Mesodermal cell (in vitro differentiated cells): ENCODE results near the gene EDC3.

ENCODE experiments used
- H3K27ac ChIP-seq: 2 replicates; pipeline ENCODE4 v1.7.0; 2013; ENCODE audit warnings: mild to moderate bottlenecking, low read depth, low read length, moderate library complexity; ENCODE audit not compliant: severe bottlenecking
- H3K36me3 ChIP-seq: 2 replicates; pipeline ENCODE4 v1.7.1; 2013; ENCODE audit warnings: mild to moderate bottlenecking, low read length, moderate library complexity; ENCODE audit not compliant: control insufficient read depth, insufficient read depth
- H3K4me1 ChIP-seq: one replicate; pipeline ENCODE4 v1.7.1; 2013; ENCODE audit warnings: mild to moderate bottlenecking, low read length; ENCODE audit not compliant: insufficient read depth, control insufficient read depth, poor library complexity, severe bottlenecking
- H3K4me3 ChIP-seq: 2 replicates; pipeline ENCODE4 v1.7.0; 2013; ENCODE audit warnings: low read length, control low read depth, mild to moderate bottlenecking; ENCODE audit not compliant: insufficient read depth, poor library complexity, severe bottlenecking; ENCODE audit errors: extremely low read depth
- H3K9me3 ChIP-seq: 2 replicates; pipeline ENCODE4 v1.7.1; 2013; ENCODE audit warnings: mild to moderate bottlenecking, low read length, moderate library complexity; ENCODE audit not compliant: control insufficient read depth
- WGBS, 2 experiments: methylation state at CpG; one replicate each; pipeline ENCODE4 v1.1.5; 2013; ENCODE audit warnings: missing lambda C conversion rate in 2 of 2; ENCODE audit not compliant: insufficient coverage in 2 of 2; 5-methylcytosine and 5-hydroxymethylcytosine counted together

The EDC3 gene

GRCh38 chr15:74595271-74595670 lies 100.6 kb downstream of the EDC3 start:
- WGBS, 2 experiments, result 91 to 97% methylated on average over 3 to 4 of the region's 5 CpGs
- Histone ChIP-seq H3K27ac (no peak overlapping the region), H3K36me3 (peaks cover 77% of the 10 kb centered on the region), H3K4me3 (no peak overlapping the region), H3K9me3 (no peaks in the 10 kb centered on the region), H3K4me1 (no peaks in the 10 kb centered on the region)

- Histone ChIP-seq H3K4me1 (peaks cover 7% of the 10 kb centered on the region), H3K27ac (no peak overlapping the region), H3K36me3 (peaks cover 84% of the 10 kb centered on the region), H3K4me3 (no peak overlapping the region), H3K9me3 (no peaks in the 10 kb centered on the region)
- 93 to 100% methylated on average over 2 to 3 of the region's 4 CpGs for WGBS, 2 experiments
These were observed 101.4 kb downstream of the EDC3 start for GRCh38 chr15:74594455-74594854.

GRCh38 chr15:74593122-74593521 lies 102.7 kb downstream of the EDC3 start:
- H3K4me1 ChIP-seq, result peaks cover 19% of the 10 kb centered on the region
- peaks cover 74% of the 10 kb centered on the region for H3K36me3 ChIP-seq
- H3K27ac ChIP-seq, result no peak overlapping the region
- H3K9me3 ChIP-seq, result no peaks in the 10 kb centered on the region
- WGBS, 2 experiments, result 94 to 100% methylated on average over 3 of the region's 7 CpGs
- H3K4me3 ChIP-seq, result no peak overlapping the region

- Histone ChIP-seq H3K4me3 (no peak overlapping the region), H3K9me3 (no peaks in the 10 kb centered on the region), H3K4me1 (peaks cover 28% of the 10 kb centered on the region), H3K27ac (no peak overlapping the region), H3K36me3 (peaks cover 74% of the 10 kb centered on the region)
- 83 to 100% methylated on average over 1 of the region's 3 CpGs for WGBS, 2 experiments
These were observed 103.6 kb downstream of the EDC3 start for GRCh38 chr15:74592222-74592621.

GRCh38 chr15:74589826-74590225 lies 106.0 kb downstream of the EDC3 start:
- WGBS, 2 experiments, result no CpG with 5 or more reads among the region's 6 CpGs
- peaks cover 34% of the 10 kb centered on the region for H3K4me1 ChIP-seq
- H3K4me3 ChIP-seq, result no peak overlapping the region
- peaks cover 85% of the 10 kb centered on the region for H3K36me3 ChIP-seq
- H3K27ac ChIP-seq, result peak overlapping the region; percentile 84
- H3K9me3 ChIP-seq, result no peaks in the 10 kb centered on the region

GRCh38 chr15:74585857-74586256 lies 110.0 kb downstream of the EDC3 start:
- no peak overlapping the region for H3K27ac ChIP-seq
- peaks cover 72% of the 10 kb centered on the region for H3K36me3 ChIP-seq
- no peak overlapping the region for H3K4me3 ChIP-seq
- H3K4me1 ChIP-seq, result peaks cover 49% of the 10 kb centered on the region
- no peaks in the 10 kb centered on the region for H3K9me3 ChIP-seq
- WGBS, 2 experiments, result 94 to 98% methylated on average over 8 of the region's 9 CpGs

GRCh38 chr15:74585191-74585590 lies 110.6 kb downstream of the EDC3 start:
- H3K36me3 ChIP-seq, result peaks cover 70% of the 10 kb centered on the region
- H3K27ac ChIP-seq, result peak overlapping the region; percentile 85
- no peak overlapping the region for H3K4me3 ChIP-seq
- 96 to 100% methylated on average over 1 to 2 of the region's 3 CpGs for WGBS, 2 experiments
- no peaks in the 10 kb centered on the region for H3K9me3 ChIP-seq
- peaks cover 49% of the 10 kb centered on the region for H3K4me1 ChIP-seq

- 82 to 94% methylated on average over 2 to 3 of the region's 4 CpGs for WGBS, 2 experiments
- H3K4me3 ChIP-seq, result no peak overlapping the region
- peaks cover 69% of the 10 kb centered on the region for H3K36me3 ChIP-seq
- peaks cover 45% of the 10 kb centered on the region for H3K4me1 ChIP-seq
- peak overlapping the region; percentile 85 for H3K27ac ChIP-seq
- no peaks in the 10 kb centered on the region for H3K9me3 ChIP-seq
These were observed 111.0 kb downstream of the EDC3 start for GRCh38 chr15:74584779-74585178.

GRCh38 chr15:74584204-74584603 lies 111.6 kb downstream of the EDC3 start:
- H3K27ac ChIP-seq, result peak overlapping the region; percentile 85
- peaks cover 69% of the 10 kb centered on the region for H3K36me3 ChIP-seq
- WGBS, 2 experiments, result 60% methylated on average over 1 of the region's 2 CpGs; no CpG with 5 or more reads in 1 of the 2 experiments
- H3K4me1 ChIP-seq, result peaks cover 40% of the 10 kb centered on the region
- no peak overlapping the region for H3K4me3 ChIP-seq
- H3K9me3 ChIP-seq, result no peaks in the 10 kb centered on the region
